Measurements from ENCODE around the gene GPC5. TPM values are rescaled to one million over a fixed set of nuclear protein-coding genes. Genes with fewer than 3 reads are reported as not detected.
A peak's percentile ranks its signal among the peaks of the same experiment; 100 is the strongest.

Gene GPC5
- total and polyA plus RNA-seq, 2 of the 13 experiments (the other 11 are each of a cell fraction or from before 2014, with no cell fraction given) = 0.02 to 0.07 TPM

DNA sequence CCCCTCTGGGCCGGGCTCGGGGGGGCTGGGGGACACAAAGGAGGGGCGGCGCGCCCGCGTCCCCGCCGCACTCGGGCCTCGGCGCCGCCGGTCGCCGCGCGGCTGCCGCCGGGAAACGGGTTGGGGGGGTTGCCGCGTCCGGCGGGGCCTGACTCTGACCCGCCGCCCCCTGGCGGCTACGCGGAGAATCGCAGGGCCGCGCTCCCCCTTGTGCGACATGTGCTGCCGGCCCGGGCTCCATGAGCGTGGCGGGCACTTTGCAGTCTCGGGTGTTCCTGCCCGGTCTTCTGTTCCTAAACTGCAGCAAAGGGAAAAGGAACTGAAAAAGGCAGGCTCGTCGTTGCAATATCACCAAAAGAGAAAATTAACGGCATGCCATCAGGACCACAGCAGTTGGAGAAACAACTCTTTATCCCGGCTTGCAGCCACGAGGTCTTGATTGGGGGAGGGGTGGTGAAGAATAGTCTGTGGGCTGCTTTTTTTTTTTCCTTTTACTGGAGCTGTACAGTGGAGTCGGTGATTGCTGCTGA is 49.5 kb upstream of the GPC5 start (continued):
- no peak for TF ChIP-seq ZNF563 (CRISPR knock-in tag; IDR thresholded peaks at IDR 0.05)
- TF ChIP-seq AHR (CRISPR knock-in tag; IDR thresholded peaks at IDR 0.05) = no peak
- TF ChIP-seq, protein P1, sequence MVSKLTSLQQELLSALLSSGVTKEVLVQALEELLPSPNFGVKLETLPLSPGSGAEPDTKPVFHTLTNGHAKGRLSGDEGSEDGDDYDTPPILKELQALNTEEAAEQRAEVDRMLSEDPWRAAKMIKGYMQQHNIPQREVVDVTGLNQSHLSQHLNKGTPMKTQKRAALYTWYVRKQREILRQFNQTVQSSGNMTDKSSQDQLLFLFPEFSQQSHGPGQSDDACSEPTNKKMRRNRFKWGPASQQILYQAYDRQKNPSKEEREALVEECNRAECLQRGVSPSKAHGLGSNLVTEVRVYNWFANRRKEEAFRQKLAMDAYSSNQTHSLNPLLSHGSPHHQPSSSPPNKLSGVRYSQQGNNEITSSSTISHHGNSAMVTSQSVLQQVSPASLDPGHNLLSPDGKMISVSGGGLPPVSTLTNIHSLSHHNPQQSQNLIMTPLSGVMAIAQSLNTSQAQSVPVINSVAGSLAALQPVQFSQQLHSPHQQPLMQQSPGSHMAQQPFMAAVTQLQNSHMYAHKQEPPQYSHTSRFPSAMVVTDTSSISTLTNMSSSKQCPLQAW (CRISPR knock-in tag; IDR thresholded peaks at IDR 0.05) = peak; percentile 47; the same call in 1 of the 2 replicates
- TF ChIP-seq ZNF605 (CRISPR knock-in tag; IDR thresholded peaks at IDR 0.05) = peak; percentile 28; the same call in 1 of the 2 replicates
- TF ChIP-seq MED13 (CRISPR knock-in tag; IDR thresholded peaks at IDR 0.05) = 0 out of 2 replicates have a peak, but pooled peaks have one; percentile 46
- TF ChIP-seq AFF4 (CRISPR knock-in tag; IDR thresholded peaks at IDR 0.05) = no peak
- TF ChIP-seq ZNF12 (CRISPR knock-in tag; IDR thresholded peaks at IDR 0.05) = no peak
- TF ChIP-seq ELF1 (CRISPR knock-in tag; IDR thresholded peaks at IDR 0.05) = no peak
- TF ChIP-seq ZNF207 (IDR thresholded peaks at IDR 0.05; ENCODE audit: borderline replicate concordance) = no peak
- peak; percentile 33; the same call in 1 of the 2 replicates for TF ChIP-seq ISL2 (CRISPR knock-in tag; IDR thresholded peaks at IDR 0.05)
- TF ChIP-seq ZSCAN30 (CRISPR knock-in tag; IDR thresholded peaks at IDR 0.05) = 0 out of 2 replicates have a peak, but pooled peaks have one; percentile 47
- no peak for TF ChIP-seq CREB3 (CRISPR knock-in tag; IDR thresholded peaks at IDR 0.05)
- no peak for TF ChIP-seq GATA4 (IDR thresholded peaks at IDR 0.05; ENCODE audit: borderline replicate concordance, low read depth)
- no peak for TF ChIP-seq ZNF720 (CRISPR knock-in tag; IDR thresholded peaks at IDR 0.05)
- TF ChIP-seq, protein P2, sequence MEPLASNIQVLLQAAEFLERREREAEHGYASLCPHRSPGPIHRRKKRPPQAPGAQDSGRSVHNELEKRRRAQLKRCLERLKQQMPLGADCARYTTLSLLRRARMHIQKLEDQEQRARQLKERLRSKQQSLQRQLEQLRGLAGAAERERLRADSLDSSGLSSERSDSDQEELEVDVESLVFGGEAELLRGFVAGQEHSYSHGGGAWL (CRISPR knock-in tag; IDR thresholded peaks at IDR 0.05) = peak; percentile 49; the same call in 1 of the 2 replicates
- TF ChIP-seq, protein P3, sequence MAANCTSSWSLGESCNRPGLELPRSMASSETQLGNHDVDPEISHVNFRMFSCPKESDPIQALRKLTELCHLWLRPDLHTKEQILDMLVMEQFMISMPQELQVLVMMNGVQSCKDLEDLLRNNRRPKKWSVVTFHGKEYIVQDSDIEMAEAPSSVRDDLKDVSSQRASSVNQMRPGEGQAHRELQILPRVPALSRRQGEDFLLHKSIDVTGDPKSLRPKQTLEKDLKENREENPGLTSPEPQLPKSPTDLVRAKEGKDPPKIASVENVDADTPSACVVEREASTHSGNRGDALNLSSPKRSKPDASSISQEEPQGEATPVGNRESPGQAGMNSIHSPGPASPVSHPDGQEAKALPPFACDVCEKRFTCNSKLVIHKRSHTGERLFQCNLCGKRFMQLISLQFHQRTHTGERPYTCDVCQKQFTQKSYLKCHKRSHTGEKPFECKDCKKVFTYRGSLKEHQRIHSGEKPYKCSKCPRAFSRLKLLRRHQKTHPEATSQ (CRISPR knock-in tag; IDR thresholded peaks at IDR 0.05; ENCODE audit: borderline replicate concordance) = no peak
- TF ChIP-seq, protein P4, sequence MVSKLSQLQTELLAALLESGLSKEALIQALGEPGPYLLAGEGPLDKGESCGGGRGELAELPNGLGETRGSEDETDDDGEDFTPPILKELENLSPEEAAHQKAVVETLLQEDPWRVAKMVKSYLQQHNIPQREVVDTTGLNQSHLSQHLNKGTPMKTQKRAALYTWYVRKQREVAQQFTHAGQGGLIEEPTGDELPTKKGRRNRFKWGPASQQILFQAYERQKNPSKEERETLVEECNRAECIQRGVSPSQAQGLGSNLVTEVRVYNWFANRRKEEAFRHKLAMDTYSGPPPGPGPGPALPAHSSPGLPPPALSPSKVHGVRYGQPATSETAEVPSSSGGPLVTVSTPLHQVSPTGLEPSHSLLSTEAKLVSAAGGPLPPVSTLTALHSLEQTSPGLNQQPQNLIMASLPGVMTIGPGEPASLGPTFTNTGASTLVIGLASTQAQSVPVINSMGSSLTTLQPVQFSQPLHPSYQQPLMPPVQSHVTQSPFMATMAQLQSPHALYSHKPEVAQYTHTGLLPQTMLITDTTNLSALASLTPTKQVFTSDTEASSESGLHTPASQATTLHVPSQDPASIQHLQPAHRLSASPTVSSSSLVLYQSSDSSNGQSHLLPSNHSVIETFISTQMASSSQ (IDR thresholded peaks at IDR 0.05; ENCODE audit: low read depth) = no peak
- TF ChIP-seq, protein P4 (CRISPR knock-in tag; IDR thresholded peaks at IDR 0.05; ENCODE audit: borderline replicate concordance) = peak; percentile 34; the same call in 1 of the 2 replicates

Data from HepG2 (cell line).